GM18951 (cell line): ENCODE results near the gene ATP8A1.
"Not testable (repeated sequence)": the region's sequence is repeated elsewhere in the genome, so short reads cannot be mapped to it uniquely, and the experiment has no call there.

Source experiments
- POLR2A ChIP-seq: IDR thresholded peaks from 4 replicates; pipeline ENCODE4 v1.6.1; 2011; ENCODE audit warnings: mild to moderate bottlenecking; ENCODE audit not compliant: insufficient read length, insufficient read depth; ENCODE audit errors: extremely low read depth
- in situ Hi-C: fragments of 300-500 bp; cut with MboI; formaldehyde crosslinking; loops from one replicate; pipeline ENCODE4 v1.12.0; 2022; ENCODE audit warnings: low sequenced_read_pairs, mixed read lengths, inconsistent platforms; ENCODE audit not compliant: unreplicated experiment

The ATP8A1 gene

GRCh38 chr4:42489095-42489494 lies 167.8 kb downstream of the ATP8A1 start:
- in situ Hi-C loops, result no loop called here
- TF ChIP-seq POLR2A, result no peak

GRCh38 chr4:42488554-42488953 lies 168.4 kb downstream of the ATP8A1 start:
- in situ Hi-C loops, result no loop called here

DNA sequence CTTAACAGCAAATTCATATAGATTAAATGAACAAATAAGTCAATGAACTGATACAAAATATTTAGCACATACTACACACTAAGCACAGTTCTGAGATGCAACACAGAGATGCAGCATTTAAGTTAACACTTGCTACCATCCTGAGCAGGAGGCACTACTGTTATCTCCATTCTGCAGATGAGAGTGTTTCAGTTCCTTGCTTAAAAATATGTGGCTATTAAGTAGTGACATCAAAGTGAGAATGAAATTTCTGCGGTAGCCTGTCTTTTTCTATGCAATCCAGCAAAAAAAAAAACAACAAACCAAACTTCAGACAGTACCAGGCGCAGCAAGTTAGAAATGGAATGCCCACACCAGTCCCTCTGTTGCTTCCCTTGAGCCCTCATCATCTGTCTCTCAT lies 168.8 kb downstream of the ATP8A1 start:
- TF ChIP-seq POLR2A, result no peak
- in situ Hi-C loops, result no loop called here

More at GRCh38 chr4:42488554-42488953, 168.4 kb downstream of the ATP8A1 start:
- TF ChIP-seq POLR2A, result no peak

DNA sequence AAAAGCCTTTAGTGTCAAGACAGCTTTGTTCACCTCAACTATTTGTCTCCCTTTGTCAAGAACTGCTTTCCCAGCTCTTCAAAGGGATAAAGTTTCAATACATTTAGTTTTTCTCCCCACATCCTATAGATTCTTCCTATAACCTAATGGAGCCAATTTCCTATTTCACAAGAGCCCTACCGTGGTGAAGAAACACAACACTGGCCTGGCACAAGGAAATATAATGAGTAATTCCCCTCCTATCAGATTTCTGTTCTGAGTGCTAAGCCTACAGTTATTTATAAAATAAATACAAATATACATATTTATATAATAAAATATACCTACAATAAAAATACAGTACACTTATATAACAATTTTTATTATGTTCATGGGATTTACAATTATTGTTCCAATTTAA lies 169.7 kb downstream of the ATP8A1 start:
- in situ Hi-C loops, result no loop called here

DNA sequence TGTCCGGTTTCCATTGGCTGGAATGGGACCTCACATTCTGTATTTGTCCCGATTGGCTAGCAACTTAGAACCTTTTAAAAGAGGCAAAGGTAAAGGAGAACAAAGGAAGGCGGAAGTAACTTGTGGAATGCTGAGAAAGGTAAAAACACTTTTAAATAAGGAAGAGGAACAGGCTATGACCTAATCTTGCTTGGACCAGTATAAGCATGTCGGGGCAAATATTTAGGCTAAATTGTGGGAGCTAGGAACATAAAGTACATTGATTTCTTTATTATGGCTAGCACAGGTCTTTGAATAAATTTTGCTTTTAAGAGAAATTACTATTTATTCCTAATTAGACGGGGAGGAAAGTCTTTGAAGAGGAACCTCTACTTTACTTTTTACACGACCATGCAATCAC lies 170.7 kb downstream of the ATP8A1 start:
- in situ Hi-C loops, result not testable (repeated sequence)

More for the DNA sequence above, 169.7 kb downstream of the ATP8A1 start:
- TF ChIP-seq POLR2A, result no peak

GRCh38 chr4:42484630-42485029 lies 172.3 kb downstream of the ATP8A1 start:
- no peak for TF ChIP-seq POLR2A
- in situ Hi-C loops, result no loop called here

GRCh38 chr4:42483426-42484379 lies 173.2 kb downstream of the ATP8A1 start:
- no peak for TF ChIP-seq POLR2A
- in situ Hi-C loops, result no loop called here

GRCh38 chr4:42482516-42483327 lies 174.2 kb downstream of the ATP8A1 start:
- TF ChIP-seq POLR2A, result no peak
- in situ Hi-C loops, result no loop called here

GRCh38 chr4:42480717-42481116 lies 176.2 kb downstream of the ATP8A1 start:
- no peak for TF ChIP-seq POLR2A
- in situ Hi-C loops, result no loop called here

DNA sequence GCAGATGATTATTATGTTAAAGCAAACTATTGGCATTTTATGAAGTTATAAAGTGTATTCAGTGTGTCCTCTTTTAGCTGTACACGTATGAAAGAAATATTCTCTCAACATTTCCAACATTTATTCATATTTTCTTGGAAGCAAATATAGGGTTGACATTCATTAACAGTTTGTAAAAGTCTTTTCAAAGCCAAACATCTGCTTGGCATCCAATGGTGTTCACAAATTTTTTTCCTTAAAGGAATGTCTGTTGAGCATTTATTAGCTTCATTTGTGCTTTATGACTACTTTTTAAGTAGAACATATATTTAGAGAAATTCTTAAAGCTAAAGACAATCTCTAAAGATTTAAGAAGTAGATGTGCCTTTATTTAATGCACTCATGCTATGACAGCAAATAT lies 176.6 kb downstream of the ATP8A1 start:
- TF ChIP-seq POLR2A, result no peak
- in situ Hi-C loops, result no loop called here

- in situ Hi-C loops, result no loop called here
- TF ChIP-seq POLR2A, result no peak
Observed at GRCh38 chr4:42478946-42479345, 178.0 kb downstream of the ATP8A1 start.

DNA sequence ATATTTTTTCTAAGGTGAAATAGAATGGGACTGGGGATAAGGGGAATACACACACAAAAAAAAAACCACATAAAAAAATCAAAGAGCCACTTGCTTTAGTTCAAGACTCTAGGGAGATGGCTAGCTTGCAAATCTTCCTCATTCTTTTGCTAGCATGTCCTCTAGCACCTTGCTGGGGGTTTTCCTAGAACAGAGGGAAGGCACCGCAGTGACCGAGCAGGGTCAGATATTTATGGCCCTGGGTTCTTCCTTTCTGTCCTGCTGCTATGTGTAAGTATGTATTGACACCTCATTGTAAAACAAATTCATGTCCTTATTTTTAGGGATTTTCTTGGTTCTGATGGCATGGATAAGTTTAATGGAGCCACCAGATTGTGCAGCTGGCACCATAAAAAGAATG lies 178.4 kb downstream of the ATP8A1 start:
- no peak for TF ChIP-seq POLR2A
- in situ Hi-C loops, result no loop called here

DNA sequence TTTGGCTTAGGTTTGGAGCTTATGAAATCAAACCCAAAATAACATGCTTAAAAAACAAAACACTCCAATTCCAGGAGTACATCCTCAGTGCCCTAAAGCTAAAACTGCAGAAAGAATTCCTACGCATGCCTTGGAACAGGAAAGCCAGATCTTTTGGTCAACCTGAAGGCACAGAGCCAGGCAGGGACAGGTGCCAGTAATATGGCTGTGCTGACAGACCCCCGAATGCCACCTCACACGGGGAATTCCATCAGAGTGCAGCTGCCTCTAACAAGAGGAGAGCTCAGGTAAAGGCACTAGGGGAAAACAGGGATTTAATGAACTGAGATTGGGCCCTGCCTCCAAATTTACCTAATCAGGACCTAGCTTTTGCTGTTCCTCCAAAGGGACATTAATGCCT lies 182.5 kb downstream of the ATP8A1 start:
- no peak for TF ChIP-seq POLR2A
- in situ Hi-C loops, result no loop called here
